ENCODE results near the gene DEDD2.
A peak's percentile ranks its signal among the peaks of the same experiment; 100 is the strongest.

Gene DEDD2

GRCh38 chr19:42197375-42197817, 20.1 kb downstream of the DEDD2 start:
- DNase-seq: no peak

- DNase-seq: no peak
These were observed 21.2 kb downstream of the DEDD2 start for GRCh38 chr19:42196011-42197001.

GRCh38 chr19:42193706-42194105, 23.8 kb downstream of the DEDD2 start:
- DNase-seq: no peak

GRCh38 chr19:42193294-42193693, 24.2 kb downstream of the DEDD2 start:
- no peak for DNase-seq

- DNase-seq: no peak
These were observed 25.6 kb downstream of the DEDD2 start for GRCh38 chr19:42191855-42192254.

GRCh38 chr19:42191330-42191729, 26.1 kb downstream of the DEDD2 start:
- DNase-seq: no peak

- DNase-seq: no peak
These were observed 28.3 kb downstream of the DEDD2 start for GRCh38 chr19:42189133-42189532.

- DNase-seq: no peak
These were observed 28.8 kb downstream of the DEDD2 start for GRCh38 chr19:42188665-42189064.

- DNase-seq: peak; percentile 63
These were observed 32.2 kb downstream of the DEDD2 start for GRCh38 chr19:42185277-42185676.

GRCh38 chr19:42184401-42184861, 33.0 kb downstream of the DEDD2 start:
- DNase-seq: peak; percentile 72

GRCh38 chr19:42178791-42179674, 38.4 kb downstream of the DEDD2 start:
- peak; percentile 24 for DNase-seq

- no peak for DNase-seq
These were observed 39.8 kb downstream of the DEDD2 start for GRCh38 chr19:42177686-42178019.

GRCh38 chr19:42176990-42177685, 40.3 kb downstream of the DEDD2 start:
- peak; percentile 80 for DNase-seq

GRCh38 chr19:42176649-42176989, 40.9 kb downstream of the DEDD2 start:
- DNase-seq: no peak

- DNase-seq: no peak
These were observed 41.4 kb downstream of the DEDD2 start for GRCh38 chr19:42175952-42176648.

- no peak for DNase-seq
These were observed 42.3 kb downstream of the DEDD2 start for GRCh38 chr19:42174958-42175734.

GRCh38 chr19:42174188-42174587, 43.3 kb downstream of the DEDD2 start:
- DNase-seq: no peak

- no peak for DNase-seq
These were observed 43.8 kb downstream of the DEDD2 start for GRCh38 chr19:42173695-42174094.

GRCh38 chr19:42172261-42172660, 45.2 kb downstream of the DEDD2 start:
- DNase-seq: no peak

GRCh38 chr19:42170715-42171114, 46.8 kb downstream of the DEDD2 start:
- no peak for DNase-seq
